Mesendoderm (in vitro differentiated cells): Measurements from ENCODE around the gene BTRC.

Source experiments
- DNase-seq: peaks from one replicate; pipeline ENCODE4 v3.0.0; 2013
- H2AK5ac ChIP-seq: 2 replicates; pipeline ENCODE4 v1.6.1; 2013; ENCODE audit warnings: low read length, inconsistent platforms
- H2BK120ac ChIP-seq: 2 replicates; pipeline ENCODE4 v1.6.1; 2013; ENCODE audit warnings: low read depth, mild to moderate bottlenecking, low read length, moderate library complexity, mixed read lengths
- H2BK15ac ChIP-seq: replicated peaks from 2 replicates; pipeline ENCODE4 v1.6.1; 2013; ENCODE audit warnings: low read depth, mild to moderate bottlenecking, moderate library complexity
- H2BK5ac ChIP-seq: 2 replicates; pipeline ENCODE4 v1.6.1; 2013; ENCODE audit warnings: low read length, inconsistent platforms
- H3K18ac ChIP-seq: 2 replicates; pipeline ENCODE4 v1.6.1; 2013; ENCODE audit warnings: mild to moderate bottlenecking, low read length, mixed read lengths
- H3K23ac ChIP-seq: one replicate; pipeline ENCODE4 v1.6.1; 2013; ENCODE audit warnings: low read length
- H3K27ac ChIP-seq: 2 replicates; pipeline ENCODE4 v1.5.1; 2013; ENCODE audit warnings: low read depth, mild to moderate bottlenecking, inconsistent platforms, low read length, moderate library complexity
- H3K27me3 ChIP-seq: 2 replicates; pipeline ENCODE4 v1.6.1; 2013; ENCODE audit warnings: low read length, control low read depth, mild to moderate bottlenecking, inconsistent platforms; ENCODE audit not compliant: insufficient read depth, poor library complexity
- H3K36me3 ChIP-seq: 2 replicates; pipeline ENCODE4 v1.6.1; 2013; ENCODE audit warnings: low read length, inconsistent platforms; ENCODE audit not compliant: control insufficient read depth, insufficient read depth
- H3K4ac ChIP-seq: one replicate; pipeline ENCODE4 v1.6.1; 2013; ENCODE audit warnings: low read depth, mild to moderate bottlenecking, low read length, moderate library complexity
- H3K4me1 ChIP-seq: 2 replicates; pipeline ENCODE4 v1.6.1; 2013; ENCODE audit warnings: low read depth, low read length, inconsistent platforms; ENCODE audit not compliant: control insufficient read depth
- H3K4me2 ChIP-seq: 2 replicates; pipeline ENCODE4 v1.6.1; 2013; ENCODE audit warnings: low read length
- H3K4me3 ChIP-seq: 2 replicates; pipeline ENCODE4 v1.5.1; 2013; ENCODE audit warnings: mild to moderate bottlenecking, low read length
- H3K56ac ChIP-seq: one replicate; pipeline ENCODE4 v1.6.1; 2013; ENCODE audit warnings: low read length
- H3K79me1 ChIP-seq: 2 replicates; pipeline ENCODE4 v1.6.1; 2013; ENCODE audit warnings: low read length, inconsistent platforms
- H3K79me2 ChIP-seq: 2 replicates; pipeline ENCODE4 v1.6.1; 2013; ENCODE audit warnings: mild to moderate bottlenecking, low read length; ENCODE audit not compliant: control insufficient read depth, insufficient read depth
- H3K9ac ChIP-seq: 2 replicates; pipeline ENCODE4 v1.6.1; 2013; ENCODE audit warnings: low read length, inconsistent platforms
- H4K5ac ChIP-seq: one replicate; pipeline ENCODE4 v1.6.1; 2013; ENCODE audit warnings: low read length
- H4K8ac ChIP-seq: one replicate; pipeline ENCODE4 v1.6.1; 2013; ENCODE audit warnings: low read depth, mild to moderate bottlenecking, control low read depth, low read length, moderate library complexity
- whole genome bisulfite sequencing: extraction: QIAGEN DNeasy Blood & Tissue Kit; methylation state at CpG from one replicate; pipeline ENCODE4 v1.1.7; 2013; ENCODE audit warnings: low lambda C conversion rate, missing lambda C conversion rate; ENCODE audit not compliant: insufficient coverage; ENCODE audit errors: extremely low coverage; 5-methylcytosine and 5-hydroxymethylcytosine counted together

The BTRC gene

GRCh38 chr10:101336382-101336781, 17.6 kb upstream of the BTRC start:
- H3K4me2 ChIP-seq: no peak overlapping the region
- no peak overlapping the region for H3K23ac ChIP-seq
- H3K4ac ChIP-seq: no peak overlapping the region
- no peak overlapping the region for H2BK15ac ChIP-seq
- no peak for DNase-seq
- no peak overlapping the region for H2AK5ac ChIP-seq
- no peak overlapping the region for H3K18ac ChIP-seq
- no peak overlapping the region for H2BK5ac ChIP-seq
- no peaks in the 10 kb centered on the region for H3K36me3 ChIP-seq
- no peak overlapping the region for H4K5ac ChIP-seq
- no peaks in the 10 kb centered on the region for H3K4me1 ChIP-seq
- no peak overlapping the region for H2BK120ac ChIP-seq
- H3K56ac ChIP-seq: no peak overlapping the region
- H3K79me1 ChIP-seq: no peaks in the 10 kb centered on the region
- no peaks in the 10 kb centered on the region for H3K27me3 ChIP-seq
- no peak overlapping the region for H3K27ac ChIP-seq
- H3K79me2 ChIP-seq: no peaks in the 10 kb centered on the region
- no peak overlapping the region for H4K8ac ChIP-seq
- no peak overlapping the region for H3K9ac ChIP-seq
- H3K4me3 ChIP-seq: no peak overlapping the region

- Histone ChIP-seq H4K5ac (no peak overlapping the region), H3K27me3 (no peaks in the 10 kb centered on the region), H3K27ac (no peak overlapping the region), H3K4me1 (no peaks in the 10 kb centered on the region), H3K4ac (no peak overlapping the region), H3K18ac (no peak overlapping the region), H3K9ac (no peak overlapping the region), H3K79me2 (no peaks in the 10 kb centered on the region), H2BK15ac (no peak overlapping the region), H3K36me3 (no peaks in the 10 kb centered on the region), H3K4me2 (no peak overlapping the region), H3K23ac (no peak overlapping the region), H4K8ac (no peak overlapping the region), H3K79me1 (no peaks in the 10 kb centered on the region), H2BK5ac (no peak overlapping the region), H3K56ac (no peak overlapping the region), H2AK5ac (no peak overlapping the region), H3K4me3 (no peak overlapping the region), H2BK120ac (no peak overlapping the region)
- no peak for DNase-seq
- no CpG with 5 or more reads among the region's 4 CpGs for WGBS
Observed at GRCh38 chr10:101337836-101338235, 16.1 kb upstream of the BTRC start.

- H2BK5ac ChIP-seq: no peak overlapping the region
- H3K4me1 ChIP-seq: no peaks in the 10 kb centered on the region
- no peak overlapping the region for H3K4me3 ChIP-seq
- no peaks in the 10 kb centered on the region for H3K79me2 ChIP-seq
- no peak overlapping the region for H2BK120ac ChIP-seq
- H4K8ac ChIP-seq: no peak overlapping the region
- H3K36me3 ChIP-seq: no peaks in the 10 kb centered on the region
- no peak overlapping the region for H3K4me2 ChIP-seq
- H3K18ac ChIP-seq: no peak overlapping the region
- no peak overlapping the region for H3K9ac ChIP-seq
- H3K23ac ChIP-seq: no peak overlapping the region
- no peak overlapping the region for H4K5ac ChIP-seq
- no peak for DNase-seq
- no peak overlapping the region for H3K4ac ChIP-seq
- H3K56ac ChIP-seq: no peak overlapping the region
- H3K79me1 ChIP-seq: no peaks in the 10 kb centered on the region
- no peak overlapping the region for H3K27ac ChIP-seq
- H2AK5ac ChIP-seq: no peak overlapping the region
- no peaks in the 10 kb centered on the region for H3K27me3 ChIP-seq
- H2BK15ac ChIP-seq: no peak overlapping the region
Observed at GRCh38 chr10:101341438-101341837, 12.5 kb upstream of the BTRC start.

GRCh38 chr10:101346177-101346576, 7.8 kb upstream of the BTRC start:
- Histone ChIP-seq H3K4me2 (no peak overlapping the region), H3K36me3 (no peaks in the 10 kb centered on the region), H2BK5ac (no peak overlapping the region), H3K18ac (no peak overlapping the region), H3K27ac (no peak overlapping the region), H3K4me1 (no peaks in the 10 kb centered on the region), H4K8ac (no peak overlapping the region), H3K27me3 (no peaks in the 10 kb centered on the region), H3K9ac (no peak overlapping the region), H3K56ac (no peak overlapping the region), H3K4me3 (no peak overlapping the region), H2BK15ac (no peak overlapping the region), H3K79me2 (no peaks in the 10 kb centered on the region), H3K4ac (no peak overlapping the region), H2AK5ac (no peak overlapping the region), H3K23ac (no peak overlapping the region), H2BK120ac (no peak overlapping the region), H4K5ac (no peak overlapping the region), H3K79me1 (no peaks in the 10 kb centered on the region)
- WGBS: no CpG with 5 or more reads among the region's 3 CpGs
- DNase-seq: no peak

GRCh38 chr10:101351017-101351416, 2.9 kb upstream of the BTRC start:
- WGBS: no CpG with 5 or more reads among the region's 3 CpGs
- no peak overlapping the region for H2BK5ac ChIP-seq
- no peak overlapping the region for H3K18ac ChIP-seq

GRCh38 chr10:101351477-101351876, 2.5 kb upstream of the BTRC start:
- Histone ChIP-seq H2BK5ac (no peak overlapping the region), H3K79me1 (no peaks in the 10 kb centered on the region), H3K23ac (no peak overlapping the region), H2BK15ac (no peak overlapping the region), H3K27me3 (no peaks in the 10 kb centered on the region), H3K56ac (no peak overlapping the region), H3K79me2 (no peaks in the 10 kb centered on the region), H4K8ac (no peak overlapping the region), H3K18ac (no peak overlapping the region), H3K4me2 (no peak overlapping the region), H2BK120ac (no peak overlapping the region), H3K27ac (no peak overlapping the region), H4K5ac (no peak overlapping the region), H3K4me1 (no peaks in the 10 kb centered on the region), H3K4ac (no peak overlapping the region), H3K9ac (no peak overlapping the region), H2AK5ac (no peak overlapping the region), H3K36me3 (no peaks in the 10 kb centered on the region), H3K4me3 (no peak overlapping the region)
- DNase-seq: no peak

More at GRCh38 chr10:101351017-101351416, 2.9 kb upstream of the BTRC start:
- Histone ChIP-seq H2BK120ac (no peak overlapping the region), H2AK5ac (no peak overlapping the region), H3K56ac (no peak overlapping the region), H3K27ac (no peak overlapping the region), H3K4ac (no peak overlapping the region), H4K8ac (no peak overlapping the region), H3K9ac (no peak overlapping the region), H4K5ac (no peak overlapping the region), H3K4me1 (no peaks in the 10 kb centered on the region), H3K27me3 (no peaks in the 10 kb centered on the region), H3K4me2 (no peak overlapping the region), H3K36me3 (no peaks in the 10 kb centered on the region), H3K79me1 (no peaks in the 10 kb centered on the region), H3K79me2 (no peaks in the 10 kb centered on the region), H3K4me3 (no peak overlapping the region), H2BK15ac (no peak overlapping the region), H3K23ac (no peak overlapping the region)
- no peak for DNase-seq
